Eye (tissue), 1 donor: ENCODE data around the gene TXNRD2.
"Not testable (repeated sequence)": the region's sequence is repeated elsewhere in the genome, so short reads cannot be mapped to it uniquely, and the experiment has no call there.

Source experiments
- DNase-seq: peaks from one replicate; pipeline ENCODE4 v3.0.0-alpha.2; 2015

TXNRD2 gene

GRCh38 chr22:19841641-19842392 is 99.8 kb downstream of the TXNRD2 start:
- DNase-seq: no peak

DNA sequence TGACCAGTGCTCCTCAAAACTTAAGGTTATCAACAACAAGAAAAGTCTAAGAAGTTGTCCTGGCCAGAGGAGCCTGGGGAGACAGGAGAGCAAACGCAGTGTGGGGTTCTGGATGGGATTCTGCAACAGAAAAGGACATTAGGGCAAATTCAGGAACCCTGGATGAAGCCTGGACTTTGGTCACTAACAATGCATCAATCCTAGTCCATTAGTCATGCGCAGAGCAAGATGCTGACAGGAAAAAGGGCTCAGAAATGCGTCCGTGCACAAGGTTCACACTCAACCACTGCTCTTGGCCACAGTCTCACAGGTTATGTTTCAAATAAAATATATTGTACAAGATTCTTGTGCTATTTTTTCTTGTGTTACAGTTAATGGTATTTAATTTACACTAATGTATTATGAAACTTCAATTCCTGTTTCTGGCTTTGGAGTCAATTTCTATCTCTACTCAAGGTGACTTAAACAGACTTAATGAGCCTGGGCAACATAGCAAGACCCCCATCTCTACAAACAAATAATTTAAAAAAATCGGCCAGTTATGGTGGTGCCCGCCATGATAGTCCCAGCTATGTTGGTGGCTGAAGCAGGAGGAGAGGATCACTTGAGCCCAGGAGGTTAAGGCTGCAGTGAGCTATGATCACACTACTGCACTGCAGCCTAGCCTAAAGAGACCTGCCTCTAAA is 100.5 kb downstream of the TXNRD2 start:
- DNase-seq: no peak

DNA sequence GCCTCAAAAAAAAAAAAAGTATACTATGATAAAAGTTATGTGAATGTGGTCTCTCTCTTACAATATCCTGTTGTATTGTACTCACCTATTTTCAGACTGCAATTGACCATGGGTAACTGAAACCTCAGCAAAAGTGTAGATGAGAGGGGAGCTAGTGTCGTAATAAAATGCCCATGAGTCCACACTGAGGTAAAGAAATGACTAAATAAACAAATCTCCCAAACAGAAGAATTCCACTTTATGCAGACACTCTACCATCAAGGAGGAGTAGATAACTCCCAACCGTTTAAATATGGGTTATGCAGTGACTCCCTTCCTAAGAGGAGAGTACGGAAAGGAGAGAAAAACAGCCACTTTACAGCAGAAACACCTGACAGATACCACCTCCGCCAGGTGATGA is 101.6 kb downstream of the TXNRD2 start:
- no peak for DNase-seq

- no peak for DNase-seq
Measured at GRCh38 chr22:19837915-19838314, 103.7 kb downstream of the TXNRD2 start.

DNA sequence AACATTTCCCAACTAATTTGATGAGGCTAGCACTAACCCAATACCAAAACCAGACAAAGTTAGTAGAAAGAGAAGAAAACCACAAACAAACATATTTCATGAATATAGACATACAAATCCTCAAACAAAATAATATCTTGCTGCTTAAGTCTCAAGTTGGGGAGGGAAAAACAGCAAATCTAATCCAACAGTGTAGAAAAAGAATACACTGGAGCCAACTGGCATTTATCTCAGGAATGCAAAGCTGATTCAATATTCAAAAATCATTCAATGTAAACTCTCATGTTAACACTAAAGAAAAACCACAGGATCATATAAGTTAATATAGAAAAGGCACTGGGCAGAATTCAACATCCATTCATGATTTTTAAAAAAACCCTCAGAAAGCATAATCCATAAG is 105.1 kb downstream of the TXNRD2 start:
- DNase-seq: no peak

- DNase-seq: no peak
Measured at GRCh38 chr22:19834599-19834998, 107.0 kb downstream of the TXNRD2 start.

DNA sequence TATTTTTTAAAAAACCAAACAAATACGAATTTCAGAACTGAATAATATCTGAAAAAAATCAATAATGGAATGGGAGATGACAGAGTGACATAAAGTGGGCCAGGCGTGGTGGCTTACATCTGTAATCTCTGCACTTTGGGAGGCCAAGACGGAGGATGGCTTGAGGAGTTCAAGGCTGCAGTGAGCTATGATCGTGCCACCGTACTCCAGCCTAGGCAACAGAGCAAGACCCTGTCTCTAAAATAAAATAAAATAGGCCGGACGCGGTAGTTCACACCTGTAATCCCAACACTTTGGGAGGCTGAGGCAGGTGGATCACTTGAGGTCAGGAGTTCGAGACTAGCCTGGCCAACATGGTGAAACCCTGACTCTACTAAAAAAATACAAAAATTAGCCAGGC is 108.3 kb downstream of the TXNRD2 start:
- DNase-seq: not testable (repeated sequence)

DNA sequence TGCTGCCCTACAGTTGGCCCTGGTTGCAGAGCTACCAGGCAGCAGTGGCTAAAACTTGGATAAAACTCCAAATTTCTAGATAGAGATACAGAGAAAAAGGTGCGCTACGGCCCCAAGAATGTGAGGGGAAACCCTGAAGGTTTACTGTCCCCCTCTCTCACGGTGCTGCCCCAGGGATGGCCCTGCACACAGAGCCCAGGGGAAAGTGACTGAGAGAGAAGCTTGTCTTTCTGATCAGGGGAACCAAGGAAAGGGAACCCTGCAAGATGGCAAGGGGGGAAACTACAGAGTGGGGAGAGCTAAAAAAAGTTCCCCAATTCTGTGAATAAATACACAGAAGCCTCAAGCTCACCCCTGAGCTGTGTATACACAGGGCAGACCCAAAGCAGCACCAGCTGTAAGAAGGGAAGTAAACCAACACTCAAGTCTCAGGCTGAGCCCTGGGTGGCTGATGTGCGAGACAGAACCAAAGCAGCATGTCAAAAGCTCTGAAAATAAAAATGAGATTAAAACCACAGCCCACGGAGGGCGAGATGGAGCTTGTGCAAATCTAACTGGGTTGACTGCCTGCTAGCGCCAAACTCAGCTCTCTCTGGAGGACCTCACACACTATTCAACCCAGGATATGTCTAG is 109.0 kb downstream of the TXNRD2 start:
- DNase-seq: no peak

DNA sequence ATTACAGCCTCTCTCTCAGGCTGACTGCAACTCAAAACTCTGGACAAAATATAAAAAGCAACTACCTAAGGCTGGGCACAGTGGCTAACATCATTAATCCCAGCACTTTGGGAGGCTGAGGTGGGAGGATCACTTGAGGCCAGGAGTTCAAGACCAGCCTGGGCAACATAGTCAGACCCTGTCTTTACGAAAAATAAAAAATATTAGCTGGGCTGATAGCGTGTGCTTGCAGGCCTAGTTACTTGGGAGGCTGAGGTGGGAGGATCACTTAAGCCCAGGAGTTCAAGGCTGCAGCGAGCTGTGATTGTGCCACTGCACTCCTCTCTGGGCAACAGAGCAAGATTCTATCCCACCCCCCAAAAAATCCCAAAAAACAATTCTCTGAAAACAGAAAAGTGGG is 109.6 kb downstream of the TXNRD2 start:
- DNase-seq: not testable (repeated sequence)

DNA sequence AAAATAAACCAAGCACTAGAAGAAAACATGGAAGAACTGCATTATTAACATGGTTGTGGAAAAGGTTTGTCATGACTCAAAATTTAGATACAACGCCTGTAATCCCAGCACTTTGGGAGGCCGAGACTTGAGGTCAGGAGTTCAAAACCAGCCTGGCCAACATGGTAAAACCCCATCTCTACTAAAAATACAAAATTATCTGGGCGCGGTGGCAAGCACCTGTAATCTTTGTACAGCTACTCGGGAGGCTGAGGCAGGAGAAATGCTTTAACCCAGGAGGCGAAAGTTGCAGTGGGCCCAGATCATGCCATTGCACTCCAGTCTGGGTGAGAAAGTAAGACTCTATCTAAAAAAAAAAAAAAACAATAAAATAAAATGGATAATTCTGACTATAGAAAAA is 110.6 kb downstream of the TXNRD2 start:
- no peak for DNase-seq

- DNase-seq: no peak
Measured at GRCh38 chr22:19828035-19828401, 113.6 kb downstream of the TXNRD2 start.

DNA sequence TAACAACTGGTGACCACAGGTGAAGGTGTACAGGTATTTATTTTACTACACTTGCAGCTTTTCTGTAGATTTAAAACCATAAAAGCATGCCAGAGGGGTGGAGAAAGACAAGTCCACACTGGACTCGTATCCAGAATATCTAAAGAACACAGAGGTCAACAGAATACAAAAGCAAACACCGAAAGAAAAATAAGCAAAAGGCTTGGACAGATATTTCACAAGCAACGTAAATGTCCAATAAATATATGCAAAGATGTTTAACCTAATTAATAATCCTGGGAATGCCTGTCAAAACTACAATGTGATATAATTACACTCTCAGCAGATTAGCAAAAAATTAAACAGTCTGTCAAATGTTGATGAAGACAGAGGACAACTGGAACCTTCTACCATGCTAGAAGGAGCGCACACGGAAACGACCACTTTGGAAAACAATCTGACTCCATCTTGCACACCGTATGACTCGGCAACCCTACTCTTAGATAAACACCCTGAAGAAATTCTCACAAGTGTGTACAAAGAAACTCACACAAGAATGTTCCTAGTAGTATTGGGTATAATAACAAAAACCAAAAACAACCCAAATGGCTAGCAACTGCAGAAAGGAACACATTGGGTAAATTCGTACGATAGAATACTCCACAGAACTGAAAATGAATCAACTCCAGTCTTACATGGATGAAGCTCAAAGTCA is 114.1 kb downstream of the TXNRD2 start:
- DNase-seq: no peak

DNA sequence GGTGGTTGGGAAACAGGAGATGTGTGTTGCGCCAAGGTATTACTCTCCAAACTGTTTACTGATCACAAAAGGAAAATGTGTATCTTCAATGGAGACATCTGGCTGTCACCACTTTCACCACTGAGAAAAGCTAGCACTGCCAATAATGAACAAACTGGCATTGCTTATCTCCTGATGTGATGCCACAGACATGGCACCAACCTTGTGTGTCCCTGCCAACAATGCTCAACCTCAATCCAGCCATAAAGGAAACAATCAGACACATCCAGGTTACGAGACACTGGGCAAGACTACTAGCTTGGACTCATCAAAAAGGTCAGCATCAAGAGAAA is 115.0 kb downstream of the TXNRD2 start:
- DNase-seq: no peak

GRCh38 chr22:19825904-19826618 is 115.6 kb downstream of the TXNRD2 start:
- DNase-seq: no peak
